Panc1 (cell line): ENCODE results near the gene C1orf74. TPM values are rescaled to one million over a fixed set of nuclear protein-coding genes. Genes with fewer than 3 reads are reported as not detected.
A peak's percentile ranks its signal among the peaks of the same experiment; 100 is the strongest.

Experiments
- ATAC-seq: fragments of 200-7000 bp; cut with Tn5 transposase; 2 replicates; pipeline ENCODE4 v1.9.1; 2020; ENCODE audit warnings: mild to moderate bottlenecking, moderate library complexity
- BruUV-seq: library from RNA; stranded (reverse); fragments of 400-500 nt; replicated peaks from 2 replicates; lab custom pipeline; 2021; lab: Mats Ljungman, UMichigan
- CTCF ChIA-PET: fragments of 300-600 bp; sonication (Branson Sonifier 250); formaldehyde crosslinking; loops from one replicate; lab custom pipeline; 2022; ENCODE audit warnings: antibody characterized with exemption; lab: Charles Lee
- POLR2A ChIA-PET: fragments of 300-600 bp; sonication (Branson Sonifier 250); formaldehyde crosslinking; loops from one replicate; lab custom pipeline; 2022; ENCODE audit warnings: antibody characterized with exemption; lab: Charles Lee
- DNase-seq: peaks from one replicate; pipeline ENCODE4 v3.0.0-alpha.2; 2010; ENCODE audit warnings: low read depth, low spot score
- H3K27ac ChIP-seq: 2 replicates; pipeline ENCODE4 v1.5.1; 2011; ENCODE audit warnings: mild to moderate bottlenecking, low read length, inconsistent platforms
- H3K27me3 ChIP-seq: fragments of 200-500 bp; sonication (Bioruptor generic); 2 replicates; pipeline ENCODE4 v1.6.0; 2014; ENCODE audit warnings: low read length, inconsistent platforms; ENCODE audit not compliant: control insufficient read depth, insufficient read depth
- H3K36me3 ChIP-seq: fragments of 200-500 bp; sonication (Bioruptor generic); 2 replicates; pipeline ENCODE4 v1.5.1; 2014; ENCODE audit warnings: inconsistent platforms, mild to moderate bottlenecking, low read length, moderate library complexity; ENCODE audit not compliant: control insufficient read depth, insufficient read depth
- H3K4me1 ChIP-seq: 2 replicates; pipeline ENCODE4 v1.5.1; 2011; ENCODE audit warnings: inconsistent platforms, mild to moderate bottlenecking, low read length, moderate library complexity; ENCODE audit not compliant: control insufficient read depth, insufficient read depth
- H3K4me3 ChIP-seq, 2 experiments: 2 replicates each; pipeline ENCODE4 v1.5.1; 2011 to 2012; ENCODE audit warnings: low read depth in 2 of 2, low read length in 2 of 2, mild to moderate bottlenecking in 2 of 2, inconsistent platforms in 1 of 2, moderate library complexity in 1 of 2
- H3K9me3 ChIP-seq: fragments of 200-500 bp; sonication (Bioruptor generic); 2 replicates; pipeline ENCODE4 v1.5.1; 2014; ENCODE audit warnings: low read depth, mild to moderate bottlenecking, inconsistent platforms, low read length, moderate library complexity; ENCODE audit not compliant: control insufficient read depth, insufficient read depth
- POLR2AphosphoS5 ChIP-seq: IDR thresholded peaks from 2 replicates; pipeline ENCODE4 v1.6.1; 2012; ENCODE audit warnings: mild to moderate bottlenecking, low read depth, low read length, moderate library complexity
- SIN3A ChIP-seq: IDR thresholded peaks from 2 replicates; pipeline ENCODE4 v1.6.1; 2012; ENCODE audit warnings: low read depth, mild to moderate bottlenecking, low read length, moderate library complexity, borderline replicate concordance; ENCODE audit not compliant: insufficient read depth
- TCF7L2 ChIP-seq: IDR thresholded peaks from 2 replicates; pipeline ENCODE4 v1.6.1; 2011; ENCODE audit warnings: mild to moderate bottlenecking, low read depth, low read length, inconsistent platforms
- in situ Hi-C: cut with HindIII; loops from 2 replicates; pipeline ENCODE4 v1.10.0; 2016; ENCODE audit warnings: low sequenced_read_pairs, low pct_unique_long_range_greater_than_20kb
- intact Hi-C: fragments of 100-400 bp; cut with micrococcal nuclease; formaldehyde crosslinking; loops from one replicate; pipeline ENCODE4 v1.10.0; 2022; ENCODE audit not compliant: unreplicated experiment
- total RNA-seq: library from RNA; stranded (reverse); gene quantifications from one replicate; pipeline ENCODE4 v1.2.1, GENCODE V29; 2021; ENCODE audit not compliant: unreplicated experiment
- TF ChIP-seq, protein P1 (sequence below), 2 experiments: IDR thresholded peaks; 2 replicates each; pipeline ENCODE4 v1.6.1; 2011 to 2012; ENCODE audit warnings: low read depth in 2 of 2, control low read depth in 1 of 2, low read length in 1 of 2, mild to moderate bottlenecking in 1 of 2, moderate library complexity in 1 of 2; ENCODE audit not compliant: insufficient read depth in 1 of 2
- TF ChIP-seq, protein P2 (sequence below): fragments of 450-650 bp; IDR thresholded peaks from 2 replicates; pipeline ENCODE4 v1.5.1; 2017; ENCODE audit warnings: mild to moderate bottlenecking

C1orf74 gene
- total RNA-seq, 1 experiment from 2014 or later = 1.7 TPM

DNA sequence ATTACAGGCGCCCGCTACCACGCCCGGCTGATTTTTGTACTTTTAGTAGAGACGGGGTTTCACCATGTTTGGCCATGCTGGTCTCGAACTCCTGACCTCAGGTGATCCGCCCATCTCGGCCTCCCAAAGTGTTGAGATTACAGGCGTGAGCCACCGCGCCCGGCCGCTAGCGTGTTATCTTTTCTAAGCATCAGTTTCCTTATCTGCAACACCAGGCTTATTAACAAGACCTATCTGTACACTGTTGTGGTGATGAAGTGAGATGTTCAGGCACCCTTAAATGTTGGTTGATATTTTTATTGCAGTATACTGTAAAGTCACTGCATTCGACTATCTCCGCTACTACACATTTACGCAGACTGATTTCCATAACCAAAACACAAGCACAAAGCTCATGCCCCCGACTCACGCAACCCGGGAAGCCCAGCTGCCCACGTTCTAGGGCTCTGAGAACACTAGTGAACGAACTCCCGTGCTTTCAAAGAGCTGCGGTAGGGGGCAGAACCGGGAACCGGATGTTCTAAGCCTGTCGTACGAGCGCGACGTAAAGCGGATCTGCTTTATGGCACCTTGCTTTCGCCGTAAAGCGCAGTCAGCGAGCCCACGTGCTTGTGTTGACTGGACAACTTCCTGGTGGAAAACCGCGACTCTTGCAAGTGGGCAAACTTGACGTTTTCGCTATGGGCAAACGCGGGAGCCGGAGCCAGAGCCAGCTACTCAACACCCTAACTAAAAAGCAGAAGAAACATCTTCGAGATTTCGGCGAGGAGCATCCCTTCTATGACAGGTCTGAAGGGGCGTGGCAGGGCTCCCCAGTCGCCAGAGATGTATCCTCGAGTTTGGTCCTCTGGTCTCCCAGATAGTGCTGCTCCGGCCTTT, 43.3 kb upstream of the C1orf74 start, which contains the start of gene UTP25:
TSS of gene UTP25 (plus strand) at position 589 of the 879 bp plus-strand sequence. CDS start at position 681, 92 bp downstream.
- no TSS peak for BruUV-seq
- DNase-seq (peak; percentile 97), ATAC-seq (peak; percentile 93)
- Histone ChIP-seq H3K36me3 (peaks cover 14% of the 10 kb centered on the region), H3K9me3 (no peaks in the 10 kb centered on the region), H3K27me3 (no peaks in the 10 kb centered on the region), H3K4me3 (peak within 1 kb of the TSS; percentile 95 to 97), H3K27ac (peak within 1 kb of the TSS; percentile 88), H3K4me1 (peaks cover 13% of the 10 kb centered on the region)
- in situ Hi-C loops = no loop called here
- POLR2A ChIA-PET = no interaction called here
- intact Hi-C loops = no loop called here
- TF ChIP-seq, protein P1, sequence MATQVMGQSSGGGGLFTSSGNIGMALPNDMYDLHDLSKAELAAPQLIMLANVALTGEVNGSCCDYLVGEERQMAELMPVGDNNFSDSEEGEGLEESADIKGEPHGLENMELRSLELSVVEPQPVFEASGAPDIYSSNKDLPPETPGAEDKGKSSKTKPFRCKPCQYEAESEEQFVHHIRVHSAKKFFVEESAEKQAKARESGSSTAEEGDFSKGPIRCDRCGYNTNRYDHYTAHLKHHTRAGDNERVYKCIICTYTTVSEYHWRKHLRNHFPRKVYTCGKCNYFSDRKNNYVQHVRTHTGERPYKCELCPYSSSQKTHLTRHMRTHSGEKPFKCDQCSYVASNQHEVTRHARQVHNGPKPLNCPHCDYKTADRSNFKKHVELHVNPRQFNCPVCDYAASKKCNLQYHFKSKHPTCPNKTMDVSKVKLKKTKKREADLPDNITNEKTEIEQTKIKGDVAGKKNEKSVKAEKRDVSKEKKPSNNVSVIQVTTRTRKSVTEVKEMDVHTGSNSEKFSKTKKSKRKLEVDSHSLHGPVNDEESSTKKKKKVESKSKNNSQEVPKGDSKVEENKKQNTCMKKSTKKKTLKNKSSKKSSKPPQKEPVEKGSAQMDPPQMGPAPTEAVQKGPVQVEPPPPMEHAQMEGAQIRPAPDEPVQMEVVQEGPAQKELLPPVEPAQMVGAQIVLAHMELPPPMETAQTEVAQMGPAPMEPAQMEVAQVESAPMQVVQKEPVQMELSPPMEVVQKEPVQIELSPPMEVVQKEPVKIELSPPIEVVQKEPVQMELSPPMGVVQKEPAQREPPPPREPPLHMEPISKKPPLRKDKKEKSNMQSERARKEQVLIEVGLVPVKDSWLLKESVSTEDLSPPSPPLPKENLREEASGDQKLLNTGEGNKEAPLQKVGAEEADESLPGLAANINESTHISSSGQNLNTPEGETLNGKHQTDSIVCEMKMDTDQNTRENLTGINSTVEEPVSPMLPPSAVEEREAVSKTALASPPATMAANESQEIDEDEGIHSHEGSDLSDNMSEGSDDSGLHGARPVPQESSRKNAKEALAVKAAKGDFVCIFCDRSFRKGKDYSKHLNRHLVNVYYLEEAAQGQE (IDR thresholded peaks at IDR 0.05; ENCODE audit: insufficient read depth in 1 of 2, low read depth in 2 of 2, low read length in 1 of 2) = 0 out of 4 replicates have a peak, but pooled peaks of 1 of the 2 experiments have one; percentile 38
- peak; percentile 100 for TF ChIP-seq SIN3A
- TF ChIP-seq, protein P2, sequence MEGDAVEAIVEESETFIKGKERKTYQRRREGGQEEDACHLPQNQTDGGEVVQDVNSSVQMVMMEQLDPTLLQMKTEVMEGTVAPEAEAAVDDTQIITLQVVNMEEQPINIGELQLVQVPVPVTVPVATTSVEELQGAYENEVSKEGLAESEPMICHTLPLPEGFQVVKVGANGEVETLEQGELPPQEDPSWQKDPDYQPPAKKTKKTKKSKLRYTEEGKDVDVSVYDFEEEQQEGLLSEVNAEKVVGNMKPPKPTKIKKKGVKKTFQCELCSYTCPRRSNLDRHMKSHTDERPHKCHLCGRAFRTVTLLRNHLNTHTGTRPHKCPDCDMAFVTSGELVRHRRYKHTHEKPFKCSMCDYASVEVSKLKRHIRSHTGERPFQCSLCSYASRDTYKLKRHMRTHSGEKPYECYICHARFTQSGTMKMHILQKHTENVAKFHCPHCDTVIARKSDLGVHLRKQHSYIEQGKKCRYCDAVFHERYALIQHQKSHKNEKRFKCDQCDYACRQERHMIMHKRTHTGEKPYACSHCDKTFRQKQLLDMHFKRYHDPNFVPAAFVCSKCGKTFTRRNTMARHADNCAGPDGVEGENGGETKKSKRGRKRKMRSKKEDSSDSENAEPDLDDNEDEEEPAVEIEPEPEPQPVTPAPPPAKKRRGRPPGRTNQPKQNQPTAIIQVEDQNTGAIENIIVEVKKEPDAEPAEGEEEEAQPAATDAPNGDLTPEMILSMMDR = peak; percentile 83
- peak; percentile 92 for TF ChIP-seq POLR2AphosphoS5
- TF ChIP-seq TCF7L2 = peak; percentile 75
- CTCF ChIA-PET = no interaction called here

DNA sequence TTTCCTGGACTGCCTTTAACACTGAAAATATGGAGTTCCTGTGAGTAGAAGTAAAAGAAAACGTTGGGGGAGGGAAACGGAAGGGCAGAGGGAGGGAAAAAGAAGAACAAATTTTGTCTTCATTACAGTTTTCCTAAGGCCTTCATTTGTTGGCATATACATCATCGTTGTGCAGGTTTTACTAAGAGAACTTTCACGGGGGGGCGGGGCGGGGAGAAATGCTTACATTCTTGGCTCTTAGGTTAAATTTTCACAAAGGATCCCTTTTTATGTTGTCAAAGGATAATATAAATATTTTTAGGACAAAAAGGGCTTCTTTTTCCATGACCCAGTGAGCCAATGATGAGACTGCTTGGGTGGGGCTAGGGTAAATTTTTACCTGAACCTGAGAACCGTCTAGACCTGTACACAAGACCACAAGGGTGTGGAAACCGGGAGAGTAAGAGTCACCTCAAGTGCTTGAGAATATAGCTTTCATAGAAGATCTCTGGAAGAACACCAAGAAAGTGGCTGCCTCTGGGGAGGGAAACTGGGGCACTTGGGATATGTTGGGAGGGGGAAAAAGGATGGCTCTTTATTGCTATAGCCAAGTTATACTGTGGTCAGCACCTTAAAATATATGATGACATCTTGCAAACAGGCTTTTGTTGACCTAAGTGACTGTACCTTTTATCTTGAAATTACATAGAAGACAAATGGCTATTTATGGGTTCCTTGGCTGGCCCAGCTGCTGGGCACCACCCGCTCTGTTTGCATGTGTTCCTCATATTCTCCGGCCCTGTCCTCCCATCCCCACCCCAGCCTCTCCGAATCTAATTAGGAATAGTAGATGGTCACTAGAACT, 41.5 kb upstream of the C1orf74 start:
- CTCF ChIA-PET = no interaction called here
- BruUV-seq = no TSS peak
- no peak overlapping the region for H3K4me3 ChIP-seq

More for the DNA sequence above, 41.5 kb upstream of the C1orf74 start:
- H3K9me3 ChIP-seq = no peaks in the 10 kb centered on the region
- peaks cover 14% of the 10 kb centered on the region for H3K4me1 ChIP-seq
- ATAC-seq (no peak), DNase-seq (no peak)
- intact Hi-C loops (no loop called here), in situ Hi-C loops (no loop called here)
- H3K36me3 ChIP-seq = peaks cover 5% of the 10 kb centered on the region; the same call in 1 of the 2 replicates
- TF ChIP-seq, protein P1 (IDR thresholded peaks at IDR 0.05; ENCODE audit: insufficient read depth in 1 of 2, low read depth in 2 of 2, low read length in 1 of 2) = no peak
- TF ChIP-seq, protein P2 = no peak
- no peak for TF ChIP-seq SIN3A
- TF ChIP-seq POLR2AphosphoS5 = no peak
- TF ChIP-seq TCF7L2 = no peak
- POLR2A ChIA-PET = no interaction called here
- H3K27me3 ChIP-seq = no peaks in the 10 kb centered on the region
- no peak overlapping the region for H3K27ac ChIP-seq
